A549 (cell line): ENCODE results near the gene TANK.

Experiments
- CTCF ChIP-seq: fragments of >200 bp; sonication (Bioruptor Twin); formaldehyde crosslinking; IDR thresholded peaks from 3 replicates; pipeline ENCODE4 v1.5.1; 2016
- EP300 ChIP-seq, 2 experiments: fragments of >200 bp; sonication (Bioruptor Twin); formaldehyde crosslinking; IDR thresholded peaks; 2 replicates in 1 of 2; 3 replicates in 1 of 2; pipeline ENCODE4 v1.6.1; 2016 to 2017
- RFX5 ChIP-seq: fragments of 450-650 bp; IDR thresholded peaks from 2 replicates; pipeline ENCODE4 v1.7.1; 2014; ENCODE audit warnings: antibody characterized with exemption, mild to moderate bottlenecking, moderate library complexity

GRCh38 chr2:161131804-161132203, 28.4 kb upstream of the TANK start:
- no peak for TF ChIP-seq CTCF
- TF ChIP-seq RFX5 = no peak
- no peak for TF ChIP-seq EP300 (IDR thresholded peaks at IDR 0.05)
